Activated naive CD4-positive, alpha-beta T cell treated with anti-CD3 and anti-CD28 coated beads, Interleukin-2, amount 50 U/mL, for 16 hours (primary cell): ENCODE data around the gene PVALEF.

Source experiments
- DNase-seq: peaks from one replicate; pipeline ENCODE4 v3.0.0-alpha.2; 2020

The PVALEF gene

GRCh38 chr17:81165246-81166032 is at the start of gene PVALEF:
Gene PVALEF (plus strand): TSS chr17:81165507. CDS start chr17:81181227, 15,720 bp downstream.
- peak; percentile 18 for DNase-seq

DNA sequence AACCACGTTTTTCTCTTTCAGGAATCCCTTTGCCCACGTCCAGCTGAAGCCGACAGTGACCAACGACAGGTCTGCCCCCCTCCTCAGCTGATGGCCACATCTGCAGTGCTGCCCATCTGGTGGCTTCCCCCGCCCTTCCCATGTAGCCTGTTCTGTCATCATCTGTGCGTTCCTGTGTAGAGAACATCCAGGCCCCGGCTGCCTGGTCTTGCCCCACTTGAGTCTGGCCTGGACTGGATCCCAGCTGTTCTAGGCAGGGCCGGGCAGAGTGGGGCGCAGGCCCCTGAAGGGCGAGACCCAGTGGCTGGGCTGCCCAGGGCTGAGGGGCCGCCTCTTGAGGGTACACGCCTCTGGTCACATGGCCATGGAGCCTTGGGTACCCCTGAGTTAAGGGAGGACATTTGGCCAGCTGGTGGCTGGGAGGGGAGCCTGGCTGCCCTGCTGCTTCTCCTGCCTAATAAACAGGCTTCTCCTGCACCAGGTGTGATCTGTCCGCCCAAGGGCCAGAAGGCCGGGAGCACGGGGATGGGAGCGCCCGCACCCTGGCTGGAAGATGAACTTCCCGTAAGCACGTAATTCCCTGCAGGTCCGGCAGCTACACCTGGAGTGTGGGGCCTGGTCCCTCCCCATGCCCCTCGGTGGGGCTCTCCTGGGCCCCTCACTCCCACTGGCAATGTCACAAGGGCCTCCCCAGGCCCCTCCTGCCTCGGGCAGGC is 49.4 kb upstream of the PVALEF start:
- no peak for DNase-seq

DNA sequence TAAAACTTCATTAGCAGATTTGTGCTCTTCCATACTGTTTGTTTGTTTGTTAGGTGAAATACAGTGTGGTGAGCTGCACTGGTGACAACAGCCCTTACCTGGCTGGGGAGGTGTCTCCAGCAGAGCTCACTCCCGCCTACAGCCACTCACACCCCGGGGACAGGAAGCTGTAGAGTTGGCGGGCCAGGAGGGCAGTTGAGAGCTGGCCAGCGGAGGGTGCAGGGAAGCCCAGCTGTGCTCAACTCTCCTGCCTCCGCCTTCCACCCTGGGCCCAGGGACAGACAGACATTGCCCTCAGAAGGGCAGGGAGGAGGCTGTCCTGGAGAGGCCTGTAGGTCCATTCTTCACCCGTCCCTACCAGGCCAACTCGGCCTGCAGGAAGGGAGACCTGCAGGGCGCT is 48.6 kb upstream of the PVALEF start:
- DNase-seq: no peak

DNA sequence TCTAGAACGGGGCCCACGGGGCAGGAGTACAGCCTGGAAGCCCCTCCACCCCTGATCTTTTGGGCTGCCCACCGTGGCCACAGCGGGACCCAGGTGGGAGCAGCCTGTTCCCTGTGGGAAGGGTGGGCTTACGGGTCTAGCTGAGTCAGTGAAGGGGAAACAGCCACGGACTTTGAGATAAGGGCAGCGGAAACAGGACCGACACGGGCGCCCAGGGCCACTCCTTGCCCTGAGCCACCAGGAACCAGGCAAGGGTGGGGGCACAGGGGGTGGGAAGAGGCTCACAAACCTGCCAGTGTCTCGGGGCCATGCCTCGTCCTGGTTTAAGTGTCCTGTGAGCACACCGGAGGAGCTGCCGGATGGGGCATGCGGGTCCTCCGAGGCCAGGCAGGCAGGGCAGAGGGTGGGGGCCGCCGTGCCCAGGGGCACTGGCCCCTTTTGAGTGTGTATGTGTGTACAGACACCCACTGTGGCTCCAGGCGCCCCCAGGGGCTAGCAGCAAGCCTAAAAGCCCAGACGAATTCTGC is 47.6 kb upstream of the PVALEF start:
- DNase-seq: no peak

DNA sequence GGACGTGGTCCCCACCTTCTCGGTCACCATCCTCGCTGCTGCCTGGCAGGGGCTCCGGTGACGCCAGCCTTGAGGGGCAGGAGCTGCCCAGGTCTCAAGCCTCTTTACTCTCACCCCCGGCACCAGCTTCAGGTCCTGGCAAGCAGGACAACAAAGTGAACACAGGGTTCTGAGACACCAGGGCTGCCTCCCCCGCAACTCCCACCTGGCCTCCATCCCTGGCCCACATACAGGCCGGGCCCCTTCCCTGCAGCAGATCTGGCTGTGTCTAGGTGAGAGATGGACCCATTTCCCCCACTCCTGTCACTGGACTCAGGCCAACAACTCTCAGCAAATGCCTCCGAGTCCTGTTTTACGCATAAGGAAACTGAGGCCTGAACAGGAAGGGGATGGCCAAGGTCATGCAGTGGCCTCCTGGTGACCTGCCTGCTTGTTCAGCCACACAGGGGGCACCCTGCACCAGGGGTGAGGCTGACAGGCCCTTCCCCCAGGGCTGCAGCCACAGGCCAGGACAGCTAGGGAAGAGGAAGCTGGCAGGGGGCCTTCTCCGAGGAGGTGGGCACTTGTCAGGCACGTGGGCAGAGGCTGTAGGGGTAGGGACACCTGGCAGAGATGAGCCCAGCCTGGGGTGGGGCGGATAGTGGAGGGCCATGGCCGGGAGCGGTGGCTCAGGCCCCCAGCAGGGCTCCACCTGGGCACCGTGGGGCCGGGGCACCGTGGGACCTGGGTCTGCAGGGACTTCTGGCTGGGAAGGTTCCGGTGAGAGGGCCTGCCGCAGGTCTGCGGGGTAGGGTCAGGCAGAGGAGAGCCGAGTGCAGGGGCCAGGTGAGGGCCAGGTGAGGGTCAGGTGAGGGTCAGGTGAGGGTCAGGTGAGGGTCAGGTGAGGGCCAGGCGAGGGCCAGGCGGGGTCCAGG is 46.7 kb upstream of the PVALEF start:
- DNase-seq: no peak

- DNase-seq: peak; percentile 83
Measured at GRCh38 chr17:81119223-81120148, 45.8 kb upstream of the PVALEF start.

- no peak for DNase-seq
Measured at GRCh38 chr17:81120149-81120484, 45.2 kb upstream of the PVALEF start.

GRCh38 chr17:81120695-81121621 is 44.3 kb upstream of the PVALEF start:
- DNase-seq: no peak

DNA sequence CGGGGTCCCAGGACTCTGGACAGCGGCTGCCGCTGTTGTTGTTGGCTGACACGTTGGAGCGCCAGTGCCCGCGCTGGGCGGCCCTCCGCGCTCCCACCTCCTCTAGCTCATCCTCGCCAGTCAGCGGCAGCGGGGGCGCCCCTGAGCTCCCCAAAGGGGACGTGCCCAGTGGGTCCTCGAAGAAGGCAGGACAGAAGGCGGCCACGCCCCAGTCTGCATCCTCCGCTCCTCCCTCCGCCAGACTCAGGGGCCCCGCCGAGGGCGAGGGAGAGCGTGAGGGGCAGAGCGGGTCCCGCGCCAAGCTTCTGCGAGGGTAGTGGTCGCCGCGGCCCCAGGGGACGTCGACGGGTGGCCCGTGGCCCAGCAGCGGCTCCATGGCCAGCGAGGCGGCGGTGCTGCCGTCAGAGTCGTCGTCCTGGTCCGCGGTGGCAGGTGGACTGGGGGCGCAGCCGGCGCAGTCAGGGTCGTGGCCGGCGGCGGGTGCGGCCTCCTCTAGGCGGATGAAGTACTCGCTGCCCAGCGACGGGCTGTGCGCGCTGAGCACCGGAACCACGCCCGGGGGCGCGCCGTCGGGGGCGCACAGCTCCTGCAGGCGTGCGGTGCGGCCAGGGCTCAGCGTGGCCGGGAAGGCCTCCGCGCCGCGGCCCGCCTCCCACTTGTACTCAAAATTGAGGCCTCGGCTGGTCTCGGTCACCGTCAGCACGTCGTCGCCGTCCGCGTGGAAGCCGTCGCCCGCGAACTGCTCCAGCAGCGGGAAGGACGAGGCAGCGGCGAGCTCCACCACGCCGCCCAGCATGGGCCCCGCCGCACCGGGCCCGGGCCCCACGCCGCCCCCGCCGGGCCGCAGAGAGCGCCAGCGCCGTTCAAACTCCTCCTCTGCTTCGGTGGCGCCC is 43.2 kb upstream of the PVALEF start:
- no peak for DNase-seq

GRCh38 chr17:81123052-81124048 is 42.0 kb upstream of the PVALEF start:
- no peak for DNase-seq

DNA sequence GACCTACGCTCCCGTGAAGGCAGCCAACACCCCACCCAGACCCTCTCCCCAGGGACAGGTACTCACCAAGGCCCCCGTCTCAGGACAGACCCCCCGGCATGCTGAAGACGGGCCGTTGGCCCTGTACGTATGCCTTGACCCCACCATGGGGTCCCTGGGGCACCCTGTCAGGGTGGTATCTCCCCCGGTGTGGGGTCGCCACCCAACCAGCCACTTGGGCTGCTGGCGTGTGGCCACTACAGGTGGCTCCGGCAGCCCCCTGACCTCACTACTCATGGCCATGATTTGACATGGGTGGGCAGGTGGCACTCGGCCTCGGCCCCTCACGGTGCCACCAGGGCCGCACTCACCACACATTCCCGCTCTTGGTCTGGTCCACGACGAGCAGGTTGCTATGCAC is 40.9 kb upstream of the PVALEF start:
- DNase-seq: no peak

GRCh38 chr17:81125573-81126081 is 39.7 kb upstream of the PVALEF start:
- no peak for DNase-seq

DNA sequence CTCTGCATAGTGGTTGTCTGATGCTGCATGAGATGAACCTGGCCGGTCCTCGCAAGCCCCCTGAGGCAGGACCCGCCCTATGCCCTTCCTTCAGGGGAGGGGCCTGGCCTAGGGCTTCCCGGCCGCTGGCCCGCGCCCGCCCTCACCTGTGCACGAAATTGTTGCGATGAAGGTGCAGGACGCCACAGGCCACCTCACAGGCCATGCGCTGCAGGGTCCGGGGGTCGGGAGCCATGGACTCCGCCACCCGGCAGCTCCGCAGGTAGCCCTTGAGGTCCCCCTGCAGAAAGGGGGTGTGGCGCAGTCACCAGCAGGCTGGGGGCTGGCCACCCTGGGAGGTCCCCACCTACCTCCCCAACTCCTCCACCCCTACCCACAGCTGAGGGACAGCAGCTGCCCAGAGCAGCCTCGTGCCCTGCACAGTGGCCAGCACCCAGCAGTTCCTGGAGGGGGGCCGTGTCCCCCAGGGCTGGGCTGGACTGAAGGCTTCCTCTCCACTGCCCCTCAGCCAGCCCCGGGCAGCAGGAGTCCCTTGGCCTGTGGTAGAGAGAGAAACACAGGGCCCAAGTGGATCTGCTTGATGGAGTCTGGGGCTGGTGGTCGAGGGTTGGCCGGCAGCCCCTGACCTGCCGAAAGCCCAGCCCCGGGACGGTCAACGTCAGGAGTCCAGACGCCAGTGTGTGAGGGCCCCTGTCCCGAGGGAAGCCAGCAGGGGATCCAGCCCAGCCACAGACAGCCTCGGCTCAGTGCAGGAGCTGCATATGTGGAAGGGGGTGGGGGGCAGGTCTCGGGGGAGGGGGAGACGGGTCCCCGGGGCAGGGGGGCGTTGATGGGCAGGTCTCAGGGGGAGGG is 38.8 kb upstream of the PVALEF start:
- no peak for DNase-seq

- no peak for DNase-seq
Measured at GRCh38 chr17:81127133-81127455, 38.2 kb upstream of the PVALEF start.

- DNase-seq: no peak
Measured at GRCh38 chr17:81127526-81128177, 37.7 kb upstream of the PVALEF start.

DNA sequence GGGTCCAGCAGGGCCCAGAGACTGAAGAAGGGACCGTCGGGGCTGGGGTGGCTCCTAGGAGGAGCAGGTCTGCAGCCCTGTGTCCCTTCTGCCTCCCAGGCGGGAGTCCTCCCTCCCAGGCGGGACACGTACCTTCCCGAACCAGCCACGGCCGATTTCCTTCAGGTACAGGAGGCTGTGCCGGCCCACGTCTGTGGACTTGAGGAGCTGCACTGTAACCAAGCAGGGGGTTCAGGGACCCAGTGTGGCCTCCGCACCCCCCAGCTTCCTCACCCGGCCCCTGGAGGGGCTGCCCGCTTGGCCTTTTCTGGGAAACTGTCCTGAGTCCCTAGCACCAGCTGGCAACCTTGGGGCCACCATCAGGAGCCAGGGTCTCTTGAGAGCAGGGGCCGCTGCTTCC is 37.0 kb upstream of the PVALEF start:
- no peak for DNase-seq

GRCh38 chr17:81128774-81129173 is 36.5 kb upstream of the PVALEF start:
- no peak for DNase-seq
